AG10803 (cell line): ENCODE results near the gene STK32C.

Experiments used
- DNase-seq: peaks from one replicate; pipeline ENCODE4 v3.0.0; 2010; ENCODE audit warnings: low read depth
- H3K4me3 ChIP-seq: 2 replicates; pipeline ENCODE4 v1.5.1; 2011; ENCODE audit warnings: mild to moderate bottlenecking, low read length, control low read depth
- TF ChIP-seq, protein P1 (sequence below): conservative IDR thresholded peaks from 2 replicates; pipeline ENCODE4 v1.5.1; 2011; ENCODE audit warnings: mild to moderate bottlenecking, low read length, control low read depth, inconsistent platforms

STK32C gene

DNA sequence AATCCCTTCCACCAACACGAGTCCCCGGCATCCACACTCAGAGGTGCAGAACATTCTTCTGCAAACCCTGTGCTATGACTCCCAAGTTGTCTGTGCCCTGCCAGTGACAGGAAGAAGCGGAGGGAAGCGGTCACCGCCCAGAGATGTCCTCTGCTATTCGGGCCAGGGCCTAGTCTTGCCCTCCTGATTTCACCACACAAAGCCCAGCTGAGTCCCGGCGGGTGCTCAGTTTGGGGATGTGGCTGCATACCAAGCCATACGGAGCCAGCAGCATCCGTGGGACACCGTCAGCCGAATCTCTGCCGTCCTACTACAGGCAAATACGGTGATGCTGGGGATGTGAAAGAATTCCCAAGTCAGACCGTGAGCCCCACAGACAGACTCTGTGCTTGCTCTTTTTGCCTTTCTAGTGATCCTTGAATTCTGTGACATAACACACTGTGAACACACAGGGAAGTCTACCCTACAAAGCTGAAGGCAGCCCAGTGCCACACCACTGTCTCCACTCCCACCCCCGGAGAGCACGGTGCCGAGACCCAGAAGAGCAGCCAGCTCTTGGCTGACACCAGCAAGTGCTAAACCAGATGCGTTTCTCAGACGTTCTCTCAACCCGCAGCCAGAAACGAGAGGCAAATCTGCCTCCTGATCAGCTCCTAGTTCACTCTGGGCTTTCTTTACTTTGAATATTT is 2.0 kb downstream of the STK32C start:
- H3K4me3 ChIP-seq: no peak overlapping the region
- TF ChIP-seq, protein P1, sequence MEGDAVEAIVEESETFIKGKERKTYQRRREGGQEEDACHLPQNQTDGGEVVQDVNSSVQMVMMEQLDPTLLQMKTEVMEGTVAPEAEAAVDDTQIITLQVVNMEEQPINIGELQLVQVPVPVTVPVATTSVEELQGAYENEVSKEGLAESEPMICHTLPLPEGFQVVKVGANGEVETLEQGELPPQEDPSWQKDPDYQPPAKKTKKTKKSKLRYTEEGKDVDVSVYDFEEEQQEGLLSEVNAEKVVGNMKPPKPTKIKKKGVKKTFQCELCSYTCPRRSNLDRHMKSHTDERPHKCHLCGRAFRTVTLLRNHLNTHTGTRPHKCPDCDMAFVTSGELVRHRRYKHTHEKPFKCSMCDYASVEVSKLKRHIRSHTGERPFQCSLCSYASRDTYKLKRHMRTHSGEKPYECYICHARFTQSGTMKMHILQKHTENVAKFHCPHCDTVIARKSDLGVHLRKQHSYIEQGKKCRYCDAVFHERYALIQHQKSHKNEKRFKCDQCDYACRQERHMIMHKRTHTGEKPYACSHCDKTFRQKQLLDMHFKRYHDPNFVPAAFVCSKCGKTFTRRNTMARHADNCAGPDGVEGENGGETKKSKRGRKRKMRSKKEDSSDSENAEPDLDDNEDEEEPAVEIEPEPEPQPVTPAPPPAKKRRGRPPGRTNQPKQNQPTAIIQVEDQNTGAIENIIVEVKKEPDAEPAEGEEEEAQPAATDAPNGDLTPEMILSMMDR: no peak
- DNase-seq: no peak

DNA sequence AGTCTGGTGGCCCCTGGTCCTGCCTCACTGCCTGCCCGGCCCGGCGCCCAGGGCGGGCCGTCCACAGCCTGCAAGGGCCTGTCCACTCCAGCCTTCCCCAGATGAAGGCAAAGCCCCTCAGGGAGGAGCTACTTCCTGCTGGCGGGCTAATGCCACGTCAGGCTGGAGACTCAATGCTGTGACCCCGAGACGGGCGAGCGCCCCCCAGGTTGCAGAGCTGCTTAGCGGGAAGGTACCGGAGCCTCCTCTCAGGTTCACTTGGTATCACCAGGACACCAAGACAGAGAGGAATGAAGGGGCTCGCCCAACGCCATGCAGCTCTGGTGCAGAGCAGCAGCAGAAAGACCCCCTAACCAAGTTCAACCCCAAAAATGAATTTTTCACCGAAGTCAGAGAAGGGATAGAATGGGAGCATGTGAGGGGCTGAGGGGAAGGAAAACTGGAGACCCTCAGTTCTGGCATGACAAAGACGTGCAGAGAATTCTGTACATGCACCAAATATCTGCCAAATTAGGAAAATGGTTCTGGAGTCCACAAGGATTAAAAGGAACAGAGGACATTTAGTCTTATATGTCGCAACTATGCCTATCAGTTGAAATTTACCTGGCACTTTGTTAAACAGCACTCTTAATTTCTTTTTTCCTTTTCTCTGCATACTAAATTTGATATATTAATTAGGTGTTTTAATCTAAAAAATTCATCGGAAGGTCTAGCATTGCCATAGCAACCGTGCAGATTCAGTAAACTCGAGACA is 2.8 kb downstream of the STK32C start:
- TF ChIP-seq, protein P1: no peak
- DNase-seq: no peak
- no peak overlapping the region for H3K4me3 ChIP-seq

GRCh38 chr10:132303361-132304115 is 4.2 kb downstream of the STK32C start:
- TF ChIP-seq, protein P1: no peak
- DNase-seq: no peak
- H3K4me3 ChIP-seq: no peak overlapping the region

- H3K4me3 ChIP-seq: no peak overlapping the region
- no peak for DNase-seq
- TF ChIP-seq, protein P1: no peak
These were observed 5.1 kb downstream of the STK32C start for GRCh38 chr10:132302421-132303310.

GRCh38 chr10:132301371-132302330 is 6.1 kb downstream of the STK32C start:
- no peak overlapping the region for H3K4me3 ChIP-seq
- DNase-seq: no peak
- TF ChIP-seq, protein P1: no peak

- H3K4me3 ChIP-seq: no peak overlapping the region
- TF ChIP-seq, protein P1: no peak
- no peak for DNase-seq
These were observed 7.2 kb downstream of the STK32C start for GRCh38 chr10:132300582-132300981.
